ENCODE measurements around the gene STRAP. TPM values are rescaled to one million over a fixed set of nuclear protein-coding genes. Genes with fewer than 3 reads are reported as not detected.

Gene STRAP
- total RNA-seq, 1 donor from 2014 or later, result 65.4 TPM

DNA sequence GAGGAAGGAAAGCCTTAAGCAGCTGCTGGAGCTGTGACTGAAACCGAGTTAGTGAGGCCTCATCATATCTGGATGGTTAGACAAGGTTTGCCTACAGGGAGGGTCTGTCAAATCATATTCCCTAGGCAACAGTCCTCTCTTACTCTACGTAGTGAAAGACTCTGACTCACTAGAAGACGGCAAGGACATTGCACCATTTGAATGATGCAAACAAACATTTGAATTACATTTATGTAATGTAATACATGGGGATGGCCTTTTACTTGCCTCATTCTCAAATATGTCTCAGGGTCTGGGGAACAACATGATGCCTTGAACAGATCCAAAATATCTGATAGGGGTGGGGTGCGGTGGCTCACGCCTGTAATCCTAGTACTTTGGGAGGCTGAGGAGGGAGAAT lies 29.8 kb upstream of the STRAP start:
- Histone ChIP-seq H3K9me3 (no peaks in the 10 kb centered on the region), H3K4me3 (no peak overlapping the region), H3K4me1 (no peaks in the 10 kb centered on the region), H3K36me3 (no peaks in the 10 kb centered on the region), H3K27me3 (ENCODE audit: low read depth) (no peaks in the 10 kb centered on the region), H3K27ac (no peak overlapping the region)
- intact Hi-C loops (cut with DNase I), result no loop called here
- TF ChIP-seq CTCF (IDR thresholded peaks at IDR 0.05), result no peak
- peak in 1 of 2 donors; percentile 12 for ATAC-seq
- DNase-seq, result no peak

DNA sequence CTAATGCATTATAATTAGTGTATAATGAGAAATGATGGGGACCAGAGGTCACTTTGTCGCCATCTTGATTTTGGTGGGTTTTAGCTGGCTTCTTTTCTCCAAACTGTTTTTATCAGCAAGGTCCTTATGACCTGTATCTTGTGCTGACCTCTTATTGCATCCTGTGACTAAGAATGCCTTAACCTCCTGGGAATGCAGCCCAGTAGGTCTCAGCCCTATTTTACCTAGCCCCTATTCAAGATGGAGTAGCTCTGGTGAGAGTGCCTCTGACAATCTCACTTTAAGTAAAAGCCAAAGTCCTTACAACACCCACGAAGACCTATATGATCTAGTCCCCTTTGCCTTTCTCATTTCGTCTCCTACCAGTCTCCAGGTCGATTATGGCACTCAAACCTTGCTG lies 28.3 kb upstream of the STRAP start:
- intact Hi-C loops (cut with DNase I), result no loop called here
- TF ChIP-seq CTCF (IDR thresholded peaks at IDR 0.05), result no peak

GRCh38 chr12:15854916-15855315 lies 27.3 kb upstream of the STRAP start:
- Histone ChIP-seq H3K4me1 (no peaks in the 10 kb centered on the region), H3K9me3 (no peaks in the 10 kb centered on the region), H3K27me3 (ENCODE audit: low read depth) (no peaks in the 10 kb centered on the region), H3K4me3 (no peak overlapping the region), H3K36me3 (no peaks in the 10 kb centered on the region), H3K27ac (no peak overlapping the region)
- intact Hi-C loops (cut with DNase I), result loop anchor here (5.0 kb wide), 1 partner anchor 263 kb away; no protein-coding TSS in a partner anchor
- no peak for TF ChIP-seq CTCF (IDR thresholded peaks at IDR 0.05)
- DNase-seq (no peak), ATAC-seq (no peak)

More for the DNA sequence above, 28.3 kb upstream of the STRAP start:
- ATAC-seq (no peak), DNase-seq (no peak)
- H3K27ac ChIP-seq, result no peak overlapping the region
- no peak overlapping the region for H3K4me3 ChIP-seq
- H3K36me3 ChIP-seq, result no peaks in the 10 kb centered on the region
- no peaks in the 10 kb centered on the region for H3K9me3 ChIP-seq
- H3K27me3 ChIP-seq (ENCODE audit: low read depth), result no peaks in the 10 kb centered on the region
- no peaks in the 10 kb centered on the region for H3K4me1 ChIP-seq

DNA sequence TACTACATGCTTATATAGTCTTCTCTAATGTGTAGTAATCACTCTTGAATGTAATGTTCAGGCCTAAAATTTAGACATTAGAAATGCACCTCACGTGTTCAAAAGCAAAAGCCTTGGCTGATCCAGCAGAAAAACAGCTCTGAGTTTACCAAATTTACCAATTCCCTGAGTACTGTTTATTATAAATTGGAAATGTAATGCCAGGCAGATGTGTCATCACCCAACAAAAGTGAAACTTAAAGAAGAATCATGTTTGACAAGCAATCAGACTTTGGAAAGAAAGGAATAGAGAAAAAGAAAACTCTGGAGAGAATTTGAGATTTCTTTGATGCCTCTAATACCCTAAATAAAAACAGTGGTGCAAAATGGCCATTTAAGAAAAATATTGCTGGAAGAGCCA lies 26.5 kb upstream of the STRAP start:
- TF ChIP-seq CTCF (IDR thresholded peaks at IDR 0.05), result no peak
- Histone ChIP-seq H3K36me3 (no peaks in the 10 kb centered on the region), H3K4me3 (no peak overlapping the region), H3K9me3 (no peaks in the 10 kb centered on the region), H3K4me1 (no peaks in the 10 kb centered on the region), H3K27ac (no peak overlapping the region), H3K27me3 (ENCODE audit: low read depth) (no peaks in the 10 kb centered on the region)
- ATAC-seq (no peak), DNase-seq (no peak)
- intact Hi-C loops (cut with DNase I), result loop anchor here (5.0 kb wide), 1 partner anchor 263 kb away; no protein-coding TSS in a partner anchor

- ATAC-seq, result peak; percentile 34 to 79
- TF ChIP-seq CTCF (IDR thresholded peaks at IDR 0.05), result peak; percentile 82
- no peaks in the 10 kb centered on the region for H3K36me3 ChIP-seq
- no peak overlapping the region for H3K27ac ChIP-seq
- H3K4me3 ChIP-seq, result no peak overlapping the region
- H3K9me3 ChIP-seq, result no peaks in the 10 kb centered on the region
- H3K4me1 ChIP-seq, result no peaks in the 10 kb centered on the region
- DNase-seq, result no peak
- H3K27me3 ChIP-seq (ENCODE audit: low read depth), result no peaks in the 10 kb centered on the region
- intact Hi-C loops (cut with DNase I), result loop anchor here (5.0 kb wide), 1 partner anchor 264 kb away; no protein-coding TSS in a partner anchor
Measured at GRCh38 chr12:15856097-15856982, 25.8 kb upstream of the STRAP start.

Data from lower lobe of right lung (tissue), 2 donors.